DMS79 treated with DMSO at 0.1 percent for 48 hours (cell line): ENCODE results near the gene FNTB.

Experiments
- DNase-seq: peaks from one replicate; lab custom pipeline; 2025; lab: John Stamatoyannopoulos, UW

Gene FNTB

GRCh38 chr14:64979336-64980074 lies 7.2 kb upstream of the FNTB start:
- peak; percentile 64 for DNase-seq

GRCh38 chr14:64983439-64984310 lies 3.0 kb upstream of the FNTB start:
- DNase-seq: peak; percentile 76

DNA sequence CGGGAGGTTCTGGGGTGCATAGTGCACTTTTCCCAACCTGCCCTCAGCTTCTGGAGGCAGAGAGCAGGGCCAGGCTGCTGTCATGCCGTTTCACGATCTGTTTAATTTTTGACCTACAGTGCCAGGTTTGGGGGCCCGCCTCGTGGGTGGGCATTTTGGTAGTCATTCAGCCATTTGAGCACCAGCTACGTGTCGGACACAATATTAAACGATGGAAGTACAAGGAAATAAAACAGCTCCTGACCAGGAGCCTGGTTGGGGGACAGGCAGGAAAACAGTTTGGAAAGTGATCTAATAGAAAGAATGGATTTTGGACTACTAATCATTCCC lies 708 bp downstream of the FNTB start:
- peak; percentile 78 for DNase-seq

GRCh38 chr14:64990296-64990695 lies 3.6 kb downstream of the FNTB start:
- no peak for DNase-seq

GRCh38 chr14:64990939-64991338 lies 4.2 kb downstream of the FNTB start:
- no peak for DNase-seq

DNA sequence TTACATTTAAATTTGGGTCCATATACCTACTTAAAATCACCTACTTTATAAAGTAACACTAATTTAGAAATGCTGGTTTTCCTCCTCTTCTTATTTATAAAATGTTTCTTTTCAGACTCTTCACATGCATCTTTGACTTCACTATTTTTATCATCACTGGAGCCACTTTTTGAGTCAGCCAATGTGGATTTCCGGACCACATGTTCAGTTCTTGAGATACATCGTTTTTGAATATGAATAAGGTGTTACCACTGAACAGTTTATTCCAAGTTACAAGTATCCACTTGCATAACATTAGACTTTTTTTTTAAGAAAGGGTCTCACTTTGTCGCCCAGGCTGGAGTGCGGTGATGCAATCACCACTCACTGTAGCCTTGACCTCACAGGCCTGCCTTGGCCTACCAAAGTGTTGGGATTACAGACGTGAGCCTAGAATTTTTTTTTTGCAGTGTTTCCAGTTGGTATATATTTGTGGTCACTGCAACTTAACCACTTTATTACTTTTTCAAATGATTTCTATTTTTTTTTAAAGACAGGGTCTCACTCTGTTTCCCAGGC lies 5.7 kb downstream of the FNTB start:
- no peak for DNase-seq

DNA sequence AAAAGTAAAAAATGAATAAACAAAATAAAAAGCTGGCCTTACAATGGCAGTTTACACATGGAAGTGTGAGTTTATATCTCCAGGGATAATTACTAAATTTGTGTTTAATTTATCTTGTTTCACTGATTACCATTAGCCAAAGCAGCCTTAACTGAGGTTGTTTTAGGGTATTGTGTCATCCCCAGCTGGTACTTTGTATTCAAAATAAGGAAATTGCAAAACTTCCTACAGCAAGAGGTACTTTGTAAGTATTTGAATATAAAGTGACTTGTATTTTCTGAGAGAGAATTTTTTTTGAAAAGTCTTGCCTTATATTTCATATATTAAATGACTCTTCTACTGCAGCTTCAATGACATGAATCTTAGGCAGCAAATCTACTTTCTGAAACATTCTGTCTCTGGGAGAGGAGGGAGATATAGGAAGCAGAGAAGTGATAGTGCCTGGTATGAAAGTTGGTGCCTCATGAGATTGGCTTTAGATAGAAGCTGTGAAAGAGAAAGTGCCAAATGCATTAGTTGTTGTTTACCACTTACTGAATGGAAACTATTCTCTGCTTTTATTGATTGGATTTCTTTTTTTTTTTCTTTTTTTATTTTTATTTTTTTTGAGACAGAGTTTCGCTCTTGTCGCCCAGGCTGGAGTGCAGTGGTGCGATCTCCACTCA lies 6.7 kb downstream of the FNTB start:
- no peak for DNase-seq

- no peak for DNase-seq
Measured at GRCh38 chr14:64994540-64994939, 7.8 kb downstream of the FNTB start.

DNA sequence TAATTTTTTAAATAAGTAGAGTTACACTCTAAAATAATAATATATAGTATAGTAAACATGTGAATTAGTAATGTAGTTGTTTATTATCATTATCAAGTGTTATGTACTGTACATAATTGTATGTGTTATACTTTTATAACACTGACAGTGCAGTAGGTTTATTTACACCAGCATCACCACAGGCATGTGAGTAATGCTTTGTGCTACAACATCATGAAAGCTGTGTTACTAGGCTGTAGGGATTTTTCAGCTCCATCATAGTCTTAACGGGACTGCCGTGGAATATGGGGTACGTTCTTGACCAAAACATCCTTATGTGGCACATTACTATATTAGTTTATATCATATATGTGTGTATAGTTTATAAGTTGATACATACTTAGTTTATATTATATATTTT lies 8.6 kb downstream of the FNTB start:
- DNase-seq: no peak

DNA sequence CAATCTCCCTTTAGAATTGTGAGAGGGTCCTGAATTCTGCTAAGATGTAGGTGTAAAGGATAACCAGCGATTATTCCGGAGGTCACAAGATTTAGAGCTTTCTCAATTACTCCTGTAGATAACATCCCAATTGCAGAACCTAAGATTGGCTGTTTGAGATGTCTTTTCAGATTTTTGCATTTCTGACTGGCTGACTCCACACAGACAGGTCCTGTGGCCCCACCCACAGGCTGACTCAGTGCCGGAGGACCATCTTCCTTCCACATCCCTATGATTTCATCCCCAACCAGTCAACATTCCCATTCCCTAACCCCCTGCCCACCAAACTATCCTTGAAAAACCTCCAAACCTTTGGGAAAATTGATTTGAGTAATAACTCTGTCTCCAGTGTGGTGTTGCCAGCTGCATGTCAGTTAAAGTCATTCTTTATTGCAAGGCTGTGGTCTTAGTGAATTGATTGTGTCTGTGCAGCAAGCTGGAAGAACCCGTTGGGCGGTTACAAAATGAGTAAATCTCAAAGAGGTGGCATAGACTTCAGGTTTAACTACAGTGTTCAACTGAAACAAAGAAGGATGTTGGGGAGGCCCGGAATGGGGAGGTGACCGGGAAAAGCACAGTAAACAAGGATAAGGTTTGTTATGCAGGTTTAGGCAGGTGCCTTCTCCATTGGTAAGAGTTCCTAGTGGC lies 10.6 kb downstream of the FNTB start:
- no peak for DNase-seq

DNA sequence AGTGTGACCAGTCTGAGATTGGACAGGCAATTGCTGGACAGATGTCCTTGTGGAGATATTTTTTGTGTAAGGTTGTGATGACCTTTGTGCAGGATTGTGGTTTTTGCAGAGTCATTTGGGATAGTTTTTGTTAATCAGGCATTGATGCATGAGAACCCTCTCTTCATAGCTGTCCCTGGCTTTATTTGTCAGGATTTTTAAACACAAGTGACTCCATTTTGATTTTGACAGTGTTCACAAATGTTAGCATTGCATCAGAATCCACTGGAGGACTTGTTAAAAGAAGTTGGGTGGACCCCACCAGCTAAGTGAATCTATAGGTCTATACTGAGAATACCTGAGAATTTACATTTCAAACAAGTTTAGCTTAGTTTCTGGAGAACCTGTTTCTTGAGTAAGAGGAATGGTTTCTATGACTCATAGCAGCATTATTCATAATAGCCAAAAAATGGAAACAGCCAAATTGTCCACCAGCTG lies 11.8 kb downstream of the FNTB start:
- DNase-seq: no peak

- DNase-seq: no peak
Measured at GRCh38 chr14:65000898-65001591, 14.3 kb downstream of the FNTB start.

GRCh38 chr14:65001723-65002122 lies 15.0 kb downstream of the FNTB start:
- no peak for DNase-seq

DNA sequence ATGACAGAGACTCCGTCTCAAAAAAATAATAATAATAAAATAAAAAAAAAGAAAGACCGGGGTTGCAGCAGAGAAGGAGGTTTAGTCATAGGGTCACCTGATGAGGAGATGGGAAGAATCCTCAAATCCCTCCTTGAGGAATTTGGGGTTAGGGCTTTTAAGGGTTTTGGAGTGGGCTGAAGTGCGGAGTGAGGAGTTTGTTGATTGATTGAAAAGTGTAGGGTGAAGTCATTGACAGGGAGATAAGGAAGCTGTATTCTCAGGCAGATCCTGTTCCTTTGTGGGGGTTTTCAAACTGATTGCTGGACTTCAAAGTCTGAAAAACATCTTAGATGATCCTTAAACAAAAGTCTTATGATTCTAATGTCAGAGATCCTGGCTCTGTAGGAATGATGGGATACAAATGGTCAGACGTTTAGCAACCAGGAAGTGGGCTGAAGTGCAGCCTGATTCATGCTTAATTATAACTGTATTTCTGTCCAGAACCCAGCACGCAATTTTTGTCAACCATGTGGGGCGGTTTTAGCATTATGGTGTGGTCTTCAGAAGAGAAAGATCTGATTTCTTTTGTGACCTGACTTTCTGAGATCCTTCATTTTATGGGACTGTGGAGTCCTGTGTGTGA lies 16.0 kb downstream of the FNTB start:
- no peak for DNase-seq

DNA sequence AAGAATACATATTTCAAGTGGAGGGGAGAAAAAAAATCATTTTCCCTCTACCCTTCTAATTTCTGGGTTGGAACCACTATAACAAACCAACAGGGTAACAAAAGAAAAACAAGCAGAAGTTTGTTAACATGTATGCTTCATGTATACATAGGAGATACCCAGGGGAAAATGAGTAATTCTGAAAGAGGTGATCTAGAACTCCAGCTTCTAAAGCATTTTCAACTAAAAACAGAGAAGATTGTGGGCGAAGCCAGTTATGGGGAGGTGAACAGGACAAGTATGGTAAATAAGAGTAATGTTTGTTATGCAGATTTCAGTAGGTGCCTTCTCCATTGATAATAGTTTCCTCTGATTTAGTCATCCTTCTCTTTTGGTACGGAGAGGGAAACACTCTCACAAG lies 16.7 kb downstream of the FNTB start:
- no peak for DNase-seq

DNA sequence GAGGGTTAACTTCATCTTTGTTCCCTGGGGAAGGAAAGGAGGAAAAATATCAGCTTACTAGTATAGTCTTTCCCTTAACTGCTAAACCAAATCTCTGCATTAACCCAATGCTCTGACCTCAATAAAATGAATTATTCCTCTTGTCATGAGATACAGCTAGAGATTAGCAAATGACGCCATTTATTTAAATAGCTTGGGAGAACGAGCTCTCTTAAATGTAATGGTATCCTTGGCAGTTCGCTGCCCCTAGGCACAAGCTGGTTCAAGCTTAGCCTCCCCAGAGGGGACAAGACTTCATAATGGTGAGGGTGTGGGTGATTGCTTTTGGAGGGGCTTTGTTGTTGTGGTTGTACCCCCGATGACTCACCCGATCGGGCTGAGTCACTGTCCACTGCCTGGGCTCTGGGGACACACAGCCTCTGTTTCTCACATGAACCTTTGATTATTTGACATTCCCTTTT lies 19.6 kb downstream of the FNTB start:
- no peak for DNase-seq

DNA sequence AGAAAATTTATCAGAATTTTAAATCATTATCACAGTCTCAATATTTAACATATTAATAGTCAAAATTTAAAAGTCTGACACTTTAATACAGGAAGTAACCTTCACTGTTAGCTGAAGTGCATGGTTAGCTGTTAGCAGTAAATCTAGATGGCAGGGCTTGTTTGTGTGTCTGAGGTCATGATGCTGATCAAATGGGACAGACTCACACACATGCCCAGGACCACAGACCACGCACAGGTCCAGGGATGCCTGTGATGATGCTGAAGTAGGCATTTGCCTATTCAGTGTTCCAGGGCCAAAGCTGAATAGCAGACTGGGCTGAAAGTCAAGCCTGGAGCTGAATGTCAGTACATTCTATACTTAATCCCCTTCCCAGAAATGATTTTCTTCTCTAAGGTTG lies 20.5 kb downstream of the FNTB start:
- DNase-seq: no peak

DNA sequence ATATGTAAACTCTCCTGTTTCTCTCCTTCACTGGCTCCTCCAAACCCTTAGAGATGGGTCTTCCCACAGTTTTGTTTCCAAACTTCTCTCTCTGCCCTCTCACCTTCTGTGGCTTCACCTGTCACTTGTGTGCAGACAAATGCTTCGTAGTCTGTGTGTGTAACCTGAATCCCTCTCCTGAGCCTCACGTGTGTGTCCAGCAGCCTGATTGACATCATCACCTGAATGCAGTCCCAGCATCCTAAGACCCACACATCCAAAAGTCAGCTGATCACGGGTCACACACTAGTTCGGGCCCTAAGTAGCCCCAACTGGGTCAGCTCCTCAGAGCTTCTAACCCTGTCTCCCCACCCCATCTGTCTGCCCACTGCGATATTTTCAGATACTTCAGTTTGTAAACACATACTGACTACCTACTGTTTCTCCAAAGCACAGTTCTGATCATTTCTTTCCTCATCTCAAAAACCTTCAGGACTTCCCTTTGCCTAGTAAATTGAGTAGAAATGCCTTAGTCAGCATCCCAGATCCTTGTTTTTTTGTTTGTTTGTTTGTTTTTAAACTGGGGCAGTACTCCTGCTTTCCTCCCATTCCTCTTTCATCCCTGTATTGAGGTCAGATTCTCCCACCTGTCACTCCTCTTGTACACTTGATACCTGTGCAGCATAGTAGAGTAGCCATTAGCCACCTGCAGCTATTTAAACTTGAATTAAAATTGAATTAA lies 23.7 kb downstream of the FNTB start:
- no peak for DNase-seq

- no peak for DNase-seq
Measured at GRCh38 chr14:65011538-65011937, 24.8 kb downstream of the FNTB start.

DNA sequence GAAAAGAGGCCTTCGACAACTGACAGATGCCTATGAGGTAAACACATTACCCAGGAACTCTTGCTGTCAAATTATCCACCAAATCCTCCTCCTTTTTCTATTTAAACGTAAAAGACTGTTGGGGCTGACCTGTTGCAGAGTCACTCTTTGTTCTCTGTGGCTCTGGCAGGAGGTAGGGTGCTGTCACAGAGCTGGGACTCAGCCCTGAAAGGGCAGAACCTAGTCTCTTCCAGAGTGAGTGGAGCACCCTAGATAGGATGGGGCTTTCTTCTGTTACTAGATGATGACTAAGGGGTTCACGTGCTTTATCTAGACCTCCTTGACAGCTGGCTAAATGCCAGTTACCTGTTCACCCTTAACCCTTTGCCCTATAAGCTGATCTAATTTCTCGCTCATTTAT lies 25.7 kb downstream of the FNTB start:
- no peak for DNase-seq
